ENCODE results near the gene ABCC4. TPM values are rescaled to one million over a fixed set of nuclear protein-coding genes. Genes with fewer than 3 reads are reported as not detected.

Gene ABCC4
- total and polyA plus RNA-seq, 2 donors (not counting 1 experiment from before 2014, with no cell fraction given) = 35.2 to 98.8 TPM

DNA sequence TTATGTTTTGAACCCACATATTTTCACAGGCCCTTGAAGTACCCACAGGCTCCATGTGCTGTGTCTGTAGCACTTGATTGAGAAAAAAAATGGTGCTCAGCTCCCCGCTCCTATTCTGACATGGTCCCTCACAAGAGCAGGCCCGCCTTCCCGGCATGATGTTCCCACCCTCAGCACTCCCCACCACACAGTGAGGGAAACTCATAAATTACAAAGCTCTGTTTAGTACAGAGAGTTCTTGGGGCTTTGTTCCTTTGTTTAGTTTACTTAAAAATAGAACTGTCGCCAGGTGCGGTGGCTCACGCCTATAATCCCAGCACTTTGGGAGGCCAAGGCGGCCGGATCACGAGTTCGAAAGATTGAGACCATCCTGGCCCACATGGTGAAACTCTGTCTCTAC, 25.9 kb upstream of the ABCC4 start:
- DNase-seq (ENCODE audit: low read depth in 2 of 2) = no peak
- H3K36me3 ChIP-seq (ENCODE audit: control insufficient read depth, insufficient read depth, low read length) = no peaks in the 10 kb centered on the region
- no peaks in the 10 kb centered on the region for H3K4me1 ChIP-seq (ENCODE audit: control insufficient read depth, extremely low read depth, insufficient read depth, low read length)

DNA sequence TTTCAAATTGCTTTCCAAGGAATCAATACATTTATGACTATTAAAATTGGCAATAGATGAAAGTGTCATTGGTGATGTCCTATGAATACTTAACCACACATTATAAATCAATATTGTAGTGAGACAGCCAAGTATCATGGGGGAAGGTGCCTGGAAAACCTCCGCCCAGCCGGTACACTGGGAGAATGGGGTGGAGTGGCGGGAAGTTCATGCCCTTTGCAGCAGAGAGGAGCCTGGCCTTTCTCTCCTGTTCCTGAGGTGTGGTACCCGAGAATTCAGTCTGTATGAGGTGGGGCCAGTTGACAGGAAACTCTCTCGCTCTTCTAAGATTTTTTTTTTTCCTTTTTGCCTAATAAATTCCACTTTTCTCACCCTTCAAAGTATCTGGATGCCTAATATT, 25.4 kb upstream of the ABCC4 start:
- TF ChIP-seq, protein P1, sequence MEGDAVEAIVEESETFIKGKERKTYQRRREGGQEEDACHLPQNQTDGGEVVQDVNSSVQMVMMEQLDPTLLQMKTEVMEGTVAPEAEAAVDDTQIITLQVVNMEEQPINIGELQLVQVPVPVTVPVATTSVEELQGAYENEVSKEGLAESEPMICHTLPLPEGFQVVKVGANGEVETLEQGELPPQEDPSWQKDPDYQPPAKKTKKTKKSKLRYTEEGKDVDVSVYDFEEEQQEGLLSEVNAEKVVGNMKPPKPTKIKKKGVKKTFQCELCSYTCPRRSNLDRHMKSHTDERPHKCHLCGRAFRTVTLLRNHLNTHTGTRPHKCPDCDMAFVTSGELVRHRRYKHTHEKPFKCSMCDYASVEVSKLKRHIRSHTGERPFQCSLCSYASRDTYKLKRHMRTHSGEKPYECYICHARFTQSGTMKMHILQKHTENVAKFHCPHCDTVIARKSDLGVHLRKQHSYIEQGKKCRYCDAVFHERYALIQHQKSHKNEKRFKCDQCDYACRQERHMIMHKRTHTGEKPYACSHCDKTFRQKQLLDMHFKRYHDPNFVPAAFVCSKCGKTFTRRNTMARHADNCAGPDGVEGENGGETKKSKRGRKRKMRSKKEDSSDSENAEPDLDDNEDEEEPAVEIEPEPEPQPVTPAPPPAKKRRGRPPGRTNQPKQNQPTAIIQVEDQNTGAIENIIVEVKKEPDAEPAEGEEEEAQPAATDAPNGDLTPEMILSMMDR (conservative IDR thresholded peaks at IDR 0.05 in 1 of 2, IDR thresholded peaks at IDR 0.05 in 1 of 2; ENCODE audit: low read depth in 1 of 2, low read length in 2 of 2) = no peak
- no peak for TF ChIP-seq EZH2 (IDR thresholded peaks at IDR 0.05; ENCODE audit: low read length, missing control alignments)
- no peaks in the 10 kb centered on the region for H4K20me1 ChIP-seq (ENCODE audit: control insufficient read depth, extremely low read depth, insufficient read depth, low read length)
- no peaks in the 10 kb centered on the region for H3K27me3 ChIP-seq (ENCODE audit: control insufficient read depth, insufficient read depth, low read length)
- DNase-seq (ENCODE audit: low read depth in 2 of 2) = no peak
- no peak overlapping the region for H2AFZ ChIP-seq (ENCODE audit: low read length)
- no peak overlapping the region for H3K4me2 ChIP-seq (ENCODE audit: extremely low read depth, insufficient read depth, low read length)
- H3K4me3 ChIP-seq (replicated peaks in 1 of 4; ENCODE audit: control extremely low read depth in 1 of 4, insufficient read depth in 1 of 4, low read depth in 3 of 4, low read length in 4 of 4) = no peak overlapping the region
- H3K79me2 ChIP-seq (ENCODE audit: control insufficient read depth, insufficient read depth, low read length) = no peaks in the 10 kb centered on the region
- H3K9me3 ChIP-seq (ENCODE audit: control insufficient read depth, insufficient read depth, low read depth, low read length) = no peaks in the 10 kb centered on the region
- no peaks in the 10 kb centered on the region for H3K36me3 ChIP-seq (ENCODE audit: control insufficient read depth, insufficient read depth, low read length)
- H3K9ac ChIP-seq (ENCODE audit: insufficient read depth, low read length) = no peak overlapping the region
- no peak overlapping the region for H3K27ac ChIP-seq (ENCODE audit: insufficient read depth, low read length)
- no peaks in the 10 kb centered on the region for H3K4me1 ChIP-seq (ENCODE audit: control insufficient read depth, extremely low read depth, insufficient read depth, low read length)

More for the DNA sequence above, 25.9 kb upstream of the ABCC4 start:
- Histone ChIP-seq H3K27ac (ENCODE audit: insufficient read depth, low read length) (no peak overlapping the region), H4K20me1 (ENCODE audit: control insufficient read depth, extremely low read depth, insufficient read depth, low read length) (no peaks in the 10 kb centered on the region), H2AFZ (ENCODE audit: low read length) (no peak overlapping the region), H3K9ac (ENCODE audit: insufficient read depth, low read length) (no peak overlapping the region), H3K79me2 (ENCODE audit: control insufficient read depth, insufficient read depth, low read length) (no peaks in the 10 kb centered on the region), H3K27me3 (ENCODE audit: control insufficient read depth, insufficient read depth, low read length) (no peaks in the 10 kb centered on the region), H3K4me3 (replicated peaks in 1 of 4; ENCODE audit: control extremely low read depth in 1 of 4, insufficient read depth in 1 of 4, low read depth in 3 of 4, low read length in 4 of 4) (no peak overlapping the region), H3K9me3 (ENCODE audit: control insufficient read depth, insufficient read depth, low read depth, low read length) (no peaks in the 10 kb centered on the region), H3K4me2 (ENCODE audit: extremely low read depth, insufficient read depth, low read length) (no peak overlapping the region)
- no peak for TF ChIP-seq EZH2 (IDR thresholded peaks at IDR 0.05; ENCODE audit: low read length, missing control alignments)
- TF ChIP-seq, protein P1 (conservative IDR thresholded peaks at IDR 0.05 in 1 of 2, IDR thresholded peaks at IDR 0.05 in 1 of 2; ENCODE audit: low read depth in 1 of 2, low read length in 2 of 2) = no peak

DNA sequence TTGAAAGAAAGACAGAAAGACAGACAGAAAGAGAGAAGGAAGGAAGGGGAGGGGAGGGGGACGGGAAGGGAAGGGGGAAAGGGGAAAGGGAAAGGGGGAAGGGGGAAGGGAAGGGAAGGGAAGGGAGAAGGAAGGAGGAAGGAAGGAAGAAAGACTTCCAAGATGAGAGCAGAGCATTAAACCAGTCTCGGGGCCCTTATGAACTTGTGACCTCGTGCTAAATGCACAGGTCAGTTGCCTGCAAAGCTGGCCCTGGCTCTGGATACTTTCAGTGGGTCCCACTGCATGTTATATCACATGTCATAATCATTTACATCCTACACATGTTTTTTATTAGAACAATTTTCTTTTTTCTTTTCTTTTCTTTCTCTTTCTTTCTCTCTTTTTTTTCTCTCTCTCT, 24.2 kb upstream of the ABCC4 start:
- H3K4me3 ChIP-seq (replicated peaks in 1 of 4; ENCODE audit: control extremely low read depth in 1 of 4, insufficient read depth in 1 of 4, low read depth in 3 of 4, low read length in 4 of 4) = no peak overlapping the region
- H3K9me3 ChIP-seq (ENCODE audit: control insufficient read depth, insufficient read depth, low read depth, low read length) = no peaks in the 10 kb centered on the region
- no peak overlapping the region for H3K27ac ChIP-seq (ENCODE audit: insufficient read depth, low read length)
- H3K9ac ChIP-seq (ENCODE audit: insufficient read depth, low read length) = no peak overlapping the region
- TF ChIP-seq EZH2 (IDR thresholded peaks at IDR 0.05; ENCODE audit: low read length, missing control alignments) = no peak
- TF ChIP-seq, protein P1 (conservative IDR thresholded peaks at IDR 0.05 in 1 of 2, IDR thresholded peaks at IDR 0.05 in 1 of 2; ENCODE audit: low read depth in 1 of 2, low read length in 2 of 2) = no peak
- H3K4me1 ChIP-seq (ENCODE audit: control insufficient read depth, extremely low read depth, insufficient read depth, low read length) = no peaks in the 10 kb centered on the region
- H3K79me2 ChIP-seq (ENCODE audit: control insufficient read depth, insufficient read depth, low read length) = no peaks in the 10 kb centered on the region
- H4K20me1 ChIP-seq (ENCODE audit: control insufficient read depth, extremely low read depth, insufficient read depth, low read length) = no peaks in the 10 kb centered on the region
- DNase-seq (ENCODE audit: low read depth in 2 of 2) = no peak
- H2AFZ ChIP-seq (ENCODE audit: low read length) = no peak overlapping the region
- H3K4me2 ChIP-seq (ENCODE audit: extremely low read depth, insufficient read depth, low read length) = no peak overlapping the region
- no peaks in the 10 kb centered on the region for H3K36me3 ChIP-seq (ENCODE audit: control insufficient read depth, insufficient read depth, low read length)
- H3K27me3 ChIP-seq (ENCODE audit: control insufficient read depth, insufficient read depth, low read length) = no peaks in the 10 kb centered on the region
